WTC11 (cell line): Measurements from ENCODE around the gene ZMIZ2. TPM values are rescaled to one million over a fixed set of nuclear protein-coding genes. Genes with fewer than 3 reads are reported as not detected.

Experiments
- ATAC-seq: fragments of 200-7000 bp; cut with Tn5 transposase; 2 replicates; pipeline ENCODE4 v1.10.0; 2021; ENCODE audit warnings: mild to moderate bottlenecking, moderate library complexity
- CTCF ChIA-PET: fragments of 300-600 bp; sonication (Branson Sonifier 250); formaldehyde crosslinking; loops from one replicate; lab custom pipeline; 2021; ENCODE audit warnings: antibody characterized with exemption; lab: Charles Lee
- POLR2A ChIA-PET: fragments of 350-600 bp; sonication (Branson Sonifier 250); formaldehyde crosslinking; loops from one replicate; lab custom pipeline; 2021; ENCODE audit warnings: antibody characterized with exemption; lab: Charles Lee
- DNase-seq: peaks from one replicate; pipeline ENCODE4 v3.0.0; 2021; ENCODE audit warnings: low spot score
- H3K27ac Mint-ChIP-seq: 2 replicates; pipeline ENCODE4 v1.8.0; 2021; ENCODE audit warnings: mixed read lengths
- H3K27me3 Mint-ChIP-seq: 2 replicates; pipeline ENCODE4 v1.8.0; 2021; ENCODE audit warnings: low read depth, mild to moderate bottlenecking, moderate library complexity, mixed read lengths
- H3K36me3 Mint-ChIP-seq: 2 replicates; pipeline ENCODE4 v1.8.0; 2021; ENCODE audit warnings: mixed read lengths
- H3K4me1 Mint-ChIP-seq: 2 replicates; pipeline ENCODE4 v1.8.0; 2022; ENCODE audit warnings: mixed read lengths
- H3K4me3 Mint-ChIP-seq: 2 replicates; pipeline ENCODE4 v1.8.0; 2021; ENCODE audit warnings: mild to moderate bottlenecking, moderate library complexity, mixed read lengths
- H3K9me3 Mint-ChIP-seq: 2 replicates; pipeline ENCODE4 v1.8.0; 2021; ENCODE audit warnings: mixed read lengths
- ARID4B ChIP-seq: sonication (generic); formaldehyde crosslinking; IDR thresholded peaks from 2 replicates; pipeline ENCODE4 v1.8.0; 2023; ENCODE audit warnings: missing genetic modification reagents, mild to moderate bottlenecking, borderline replicate concordance
- ATF6 ChIP-seq: sonication (generic); formaldehyde crosslinking; IDR thresholded peaks from 2 replicates; pipeline ENCODE4 v1.8.1; 2023; ENCODE audit warnings: mild to moderate bottlenecking, missing genetic modification reagents
- CBFB ChIP-seq: sonication (generic); formaldehyde crosslinking; IDR thresholded peaks from 2 replicates; pipeline ENCODE4 v1.8.1; 2022; ENCODE audit warnings: mild to moderate bottlenecking, low read depth, missing genetic modification reagents
- E2F5 ChIP-seq: sonication (generic); formaldehyde crosslinking; IDR thresholded peaks from 2 replicates; pipeline ENCODE4 v1.8.1; 2022; ENCODE audit warnings: mild to moderate bottlenecking, moderate library complexity, missing genetic modification reagents
- FOXK1 ChIP-seq: sonication (generic); formaldehyde crosslinking; IDR thresholded peaks from 2 replicates; pipeline ENCODE4 v1.8.0; 2022; ENCODE audit warnings: mild to moderate bottlenecking, moderate library complexity, missing genetic modification reagents
- GRHL2 ChIP-seq: fragments of 250-450 bp; sonication (Bioruptor Pico); IDR thresholded peaks from 2 replicates; pipeline ENCODE4 v1.8.0; 2022; ENCODE audit warnings: mild to moderate bottlenecking, moderate library complexity; ENCODE audit not compliant: insufficient replicate concordance, severe bottlenecking
- MLX ChIP-seq: sonication (generic); formaldehyde crosslinking; IDR thresholded peaks from 2 replicates; pipeline ENCODE4 v1.8.1; 2023; ENCODE audit warnings: mild to moderate bottlenecking, missing genetic modification reagents, moderate library complexity
- NR2C2 ChIP-seq: sonication (generic); formaldehyde crosslinking; IDR thresholded peaks from 2 replicates; pipeline ENCODE4 v1.8.0; 2022; ENCODE audit warnings: mild to moderate bottlenecking, missing genetic modification reagents
- PRRX2 ChIP-seq: fragments of 250-450 bp; sonication (Bioruptor Pico); IDR thresholded peaks from 2 replicates; pipeline ENCODE4 v1.8.0; 2021; ENCODE audit warnings: mild to moderate bottlenecking
- USF2 ChIP-seq: sonication (generic); formaldehyde crosslinking; IDR thresholded peaks from 2 replicates; pipeline ENCODE4 v1.8.1; 2023; ENCODE audit warnings: mild to moderate bottlenecking, missing genetic modification reagents, moderate library complexity
- ZNF138 ChIP-seq: sonication (generic); formaldehyde crosslinking; conservative IDR thresholded peaks from 2 replicates; pipeline ENCODE4 v1.8.1; 2022; ENCODE audit warnings: mild to moderate bottlenecking, moderate library complexity, missing genetic modification reagents
- ZNF532 ChIP-seq: fragments of 250-450 bp; sonication (Bioruptor Pico); IDR thresholded peaks from 2 replicates; pipeline ENCODE4 v1.9.0; 2021; ENCODE audit warnings: mild to moderate bottlenecking, borderline replicate concordance
- total RNA-seq: library from RNA; stranded (reverse); gene quantifications from 3 replicates; pipeline ENCODE4 v1.2.3, GENCODE V29; 2021
- TF ChIP-seq, protein P1 (sequence below): fragments of 200-600 bp; IDR thresholded peaks from 2 replicates; pipeline ENCODE4 v1.8.0; 2022; ENCODE audit warnings: antibody characterized with exemption
- TF ChIP-seq, protein P2 (sequence below): sonication (generic); formaldehyde crosslinking; IDR thresholded peaks from 2 replicates; pipeline ENCODE4 v1.8.1; 2023; ENCODE audit warnings: mild to moderate bottlenecking, missing genetic modification reagents, borderline replicate concordance

Gene ZMIZ2
- total RNA-seq, 1 experiment from 2014 or later, result 102 TPM

DNA sequence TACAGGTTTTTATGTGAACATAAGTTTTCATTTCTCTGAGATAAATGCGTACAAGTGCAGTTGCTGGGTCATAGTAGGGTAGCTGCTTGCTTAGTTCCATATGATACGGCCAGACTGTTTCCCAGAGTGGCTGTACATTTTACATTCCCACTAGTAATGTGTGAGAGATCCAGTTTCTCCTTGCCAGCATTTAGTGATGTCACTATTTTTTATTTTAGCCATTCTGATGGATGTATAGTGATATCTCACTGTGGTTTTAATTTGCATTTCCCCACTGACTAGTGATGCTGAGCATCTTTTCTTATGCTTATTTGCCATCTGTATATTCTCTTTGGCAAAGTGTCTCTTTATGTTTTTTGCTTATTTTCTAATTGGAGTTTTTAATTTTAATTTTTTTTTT, 4.2 kb downstream of the ZMIZ2 start (continued):
- no peak for TF ChIP-seq MLX (CRISPR knock-in tag)
- TF ChIP-seq CBFB (CRISPR knock-in tag), result no peak
- no peak for TF ChIP-seq ZNF532 (CRISPR knock-in tag)

DNA sequence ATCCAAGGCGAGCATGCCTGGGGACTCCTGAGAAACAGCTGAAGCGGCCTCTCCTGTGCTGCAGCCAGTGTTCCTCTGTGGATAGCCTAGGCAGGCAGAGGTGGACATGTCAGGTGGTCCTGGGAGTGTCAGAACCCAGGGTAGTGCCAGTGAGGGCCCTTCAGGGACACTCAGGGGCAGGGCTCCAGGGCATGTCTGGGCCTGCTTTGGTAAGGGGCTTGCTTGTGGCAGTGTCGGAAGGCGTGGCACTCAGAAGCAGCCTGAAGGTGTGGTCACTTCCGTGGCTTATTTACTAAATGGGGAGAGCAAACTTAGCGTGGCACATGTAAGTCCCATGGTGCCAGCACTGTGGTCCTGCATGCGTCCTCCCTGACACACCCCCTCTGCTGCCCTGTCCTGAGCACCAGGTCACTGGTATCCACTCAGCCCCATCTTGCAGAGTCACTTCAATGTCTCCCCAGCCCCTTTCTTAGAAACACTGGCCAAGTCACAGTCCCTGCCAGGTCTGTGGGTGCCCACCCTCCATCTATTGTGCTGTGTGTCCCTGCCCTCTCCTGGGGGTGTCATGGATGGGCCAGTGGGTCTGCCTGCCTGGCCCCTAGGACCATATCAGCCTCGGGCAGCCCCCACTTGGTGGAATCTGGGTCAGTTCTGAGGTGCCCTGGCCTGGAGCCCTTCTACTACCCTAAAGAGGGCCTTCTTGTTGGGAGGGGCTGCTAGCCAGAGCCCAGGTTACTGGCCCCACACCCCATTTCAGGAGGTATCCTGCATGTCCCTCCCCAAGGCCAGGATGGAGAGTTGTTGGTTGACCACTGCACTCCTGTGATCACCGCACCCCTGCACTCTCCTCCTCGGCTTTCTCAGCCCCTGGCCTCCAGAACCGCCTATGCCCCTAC, 6.4 kb downstream of the ZMIZ2 start:
- Mint-ChIP-seq H3K4me1 (peaks cover 33% of the 10 kb centered on the region), H3K27me3 (no peaks in the 10 kb centered on the region), H3K27ac (peak overlapping the region; percentile 80), H3K36me3 (peaks cover 16% of the 10 kb centered on the region), H3K4me3 (no peak overlapping the region), H3K9me3 (no peaks in the 10 kb centered on the region)
- POLR2A ChIA-PET, result no interaction called here
- DNase-seq (no peak), ATAC-seq (no peak)
- CTCF ChIA-PET, result interaction anchor here (1.0 kb wide), 1 partner anchor 167 kb away, joined by 3 read pairs; no protein-coding TSS in a partner anchor
- TF ChIP-seq PRRX2 (CRISPR knock-in tag) (no peak), FOXK1 (CRISPR knock-in tag) (no peak), ATF6 (CRISPR knock-in tag) (no peak), NR2C2 (no peak), ZNF138 (CRISPR knock-in tag) (no peak), GRHL2 (no peak), USF2 (no peak), ARID4B (CRISPR knock-in tag) (no peak), E2F5 (CRISPR knock-in tag) (no peak)
- TF ChIP-seq, protein P1, sequence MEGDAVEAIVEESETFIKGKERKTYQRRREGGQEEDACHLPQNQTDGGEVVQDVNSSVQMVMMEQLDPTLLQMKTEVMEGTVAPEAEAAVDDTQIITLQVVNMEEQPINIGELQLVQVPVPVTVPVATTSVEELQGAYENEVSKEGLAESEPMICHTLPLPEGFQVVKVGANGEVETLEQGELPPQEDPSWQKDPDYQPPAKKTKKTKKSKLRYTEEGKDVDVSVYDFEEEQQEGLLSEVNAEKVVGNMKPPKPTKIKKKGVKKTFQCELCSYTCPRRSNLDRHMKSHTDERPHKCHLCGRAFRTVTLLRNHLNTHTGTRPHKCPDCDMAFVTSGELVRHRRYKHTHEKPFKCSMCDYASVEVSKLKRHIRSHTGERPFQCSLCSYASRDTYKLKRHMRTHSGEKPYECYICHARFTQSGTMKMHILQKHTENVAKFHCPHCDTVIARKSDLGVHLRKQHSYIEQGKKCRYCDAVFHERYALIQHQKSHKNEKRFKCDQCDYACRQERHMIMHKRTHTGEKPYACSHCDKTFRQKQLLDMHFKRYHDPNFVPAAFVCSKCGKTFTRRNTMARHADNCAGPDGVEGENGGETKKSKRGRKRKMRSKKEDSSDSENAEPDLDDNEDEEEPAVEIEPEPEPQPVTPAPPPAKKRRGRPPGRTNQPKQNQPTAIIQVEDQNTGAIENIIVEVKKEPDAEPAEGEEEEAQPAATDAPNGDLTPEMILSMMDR, result no peak
- TF ChIP-seq, protein P2, sequence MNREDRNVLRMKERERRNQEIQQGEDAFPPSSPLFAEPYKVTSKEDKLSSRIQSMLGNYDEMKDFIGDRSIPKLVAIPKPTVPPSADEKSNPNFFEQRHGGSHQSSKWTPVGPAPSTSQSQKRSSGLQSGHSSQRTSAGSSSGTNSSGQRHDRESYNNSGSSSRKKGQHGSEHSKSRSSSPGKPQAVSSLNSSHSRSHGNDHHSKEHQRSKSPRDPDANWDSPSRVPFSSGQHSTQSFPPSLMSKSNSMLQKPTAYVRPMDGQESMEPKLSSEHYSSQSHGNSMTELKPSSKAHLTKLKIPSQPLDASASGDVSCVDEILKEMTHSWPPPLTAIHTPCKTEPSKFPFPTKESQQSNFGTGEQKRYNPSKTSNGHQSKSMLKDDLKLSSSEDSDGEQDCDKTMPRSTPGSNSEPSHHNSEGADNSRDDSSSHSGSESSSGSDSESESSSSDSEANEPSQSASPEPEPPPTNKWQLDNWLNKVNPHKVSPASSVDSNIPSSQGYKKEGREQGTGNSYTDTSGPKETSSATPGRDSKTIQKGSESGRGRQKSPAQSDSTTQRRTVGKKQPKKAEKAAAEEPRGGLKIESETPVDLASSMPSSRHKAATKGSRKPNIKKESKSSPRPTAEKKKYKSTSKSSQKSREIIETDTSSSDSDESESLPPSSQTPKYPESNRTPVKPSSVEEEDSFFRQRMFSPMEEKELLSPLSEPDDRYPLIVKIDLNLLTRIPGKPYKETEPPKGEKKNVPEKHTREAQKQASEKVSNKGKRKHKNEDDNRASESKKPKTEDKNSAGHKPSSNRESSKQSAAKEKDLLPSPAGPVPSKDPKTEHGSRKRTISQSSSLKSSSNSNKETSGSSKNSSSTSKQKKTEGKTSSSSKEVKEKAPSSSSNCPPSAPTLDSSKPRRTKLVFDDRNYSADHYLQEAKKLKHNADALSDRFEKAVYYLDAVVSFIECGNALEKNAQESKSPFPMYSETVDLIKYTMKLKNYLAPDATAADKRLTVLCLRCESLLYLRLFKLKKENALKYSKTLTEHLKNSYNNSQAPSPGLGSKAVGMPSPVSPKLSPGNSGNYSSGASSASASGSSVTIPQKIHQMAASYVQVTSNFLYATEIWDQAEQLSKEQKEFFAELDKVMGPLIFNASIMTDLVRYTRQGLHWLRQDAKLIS (CRISPR knock-in tag), result no peak
